Central memory CD8-positive, alpha-beta T cell (primary cell): ENCODE results near the gene TRAK2.

Experiments used
- ATAC-seq: fragments of 150-1000 bp; cut with Tn5 transposase; replicated peaks from 2 replicates; pipeline ENCODE4 v1.10.0; 2022; ENCODE audit warnings: mild to moderate bottlenecking, moderate FRiP score, moderate number of reproducible peaks; ENCODE audit not compliant: poor library complexity, severe bottlenecking; ENCODE audit errors: extremely low read depth
- DNase-seq, 2 donors: peaks; one replicate each; pipeline ENCODE4 v3.0.0; 2021; ENCODE audit warnings: low spot score in 2 of 2
- H3K27ac Mint-ChIP-seq: one replicate; pipeline ENCODE4 v1.8.0; 2022; ENCODE audit warnings: low read depth, mild to moderate bottlenecking, moderate library complexity, mixed read lengths
- H3K27me3 Mint-ChIP-seq: one replicate; pipeline ENCODE4 v1.8.0; 2022; ENCODE audit warnings: mixed read lengths
- H3K36me3 Mint-ChIP-seq: one replicate; pipeline ENCODE4 v1.8.0; 2022; ENCODE audit warnings: mild to moderate bottlenecking, moderate library complexity, mixed read lengths; ENCODE audit not compliant: insufficient read depth
- H3K4me1 Mint-ChIP-seq: one replicate; pipeline ENCODE4 v1.8.0; 2022; ENCODE audit warnings: mixed read lengths
- H3K4me3 Mint-ChIP-seq: one replicate; pipeline ENCODE4 v1.8.0; 2022; ENCODE audit warnings: mild to moderate bottlenecking, moderate library complexity, mixed read lengths
- H3K9me3 Mint-ChIP-seq: one replicate; pipeline ENCODE4 v1.8.0; 2022; ENCODE audit warnings: mixed read lengths

The TRAK2 gene

DNA sequence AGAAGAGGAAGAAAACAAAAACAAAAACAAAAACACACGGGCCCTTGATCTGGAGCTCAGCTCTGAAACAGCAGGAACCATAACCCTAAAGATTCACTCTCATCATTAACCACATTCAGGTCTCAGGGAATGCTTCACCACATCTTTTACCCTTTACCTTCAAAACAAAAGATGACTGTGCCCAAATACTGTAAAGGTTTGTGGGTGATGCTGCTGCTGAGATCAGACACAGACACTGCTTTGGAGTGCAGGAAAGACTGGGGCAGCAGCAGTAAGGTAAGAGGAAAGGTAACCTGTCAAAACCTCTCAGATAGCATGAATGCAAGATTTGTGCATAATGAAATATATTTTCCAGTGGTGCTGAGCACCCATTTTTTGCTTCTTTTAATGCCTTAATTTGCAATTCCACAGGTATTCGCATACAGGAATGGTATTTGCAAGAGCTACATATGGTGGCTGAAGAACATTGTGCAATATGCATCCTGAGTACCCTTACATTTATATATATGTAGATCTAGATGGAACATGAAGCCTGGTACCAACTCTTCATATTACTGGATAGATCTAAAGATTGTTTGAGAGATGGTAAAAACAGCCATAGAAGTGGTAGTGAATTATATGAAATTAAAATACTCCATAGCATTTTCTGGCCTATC lies 90.1 kb downstream of the TRAK2 start:
- Mint-ChIP-seq H3K27ac (no peak overlapping the region), H3K4me1 (peaks cover 13% of the 10 kb centered on the region), H3K4me3 (no peak overlapping the region), H3K9me3 (no peaks in the 10 kb centered on the region), H3K27me3 (no peaks in the 10 kb centered on the region), H3K36me3 (no peaks in the 10 kb centered on the region)
- no peak for DNase-seq
- ATAC-seq, result no peak

DNA sequence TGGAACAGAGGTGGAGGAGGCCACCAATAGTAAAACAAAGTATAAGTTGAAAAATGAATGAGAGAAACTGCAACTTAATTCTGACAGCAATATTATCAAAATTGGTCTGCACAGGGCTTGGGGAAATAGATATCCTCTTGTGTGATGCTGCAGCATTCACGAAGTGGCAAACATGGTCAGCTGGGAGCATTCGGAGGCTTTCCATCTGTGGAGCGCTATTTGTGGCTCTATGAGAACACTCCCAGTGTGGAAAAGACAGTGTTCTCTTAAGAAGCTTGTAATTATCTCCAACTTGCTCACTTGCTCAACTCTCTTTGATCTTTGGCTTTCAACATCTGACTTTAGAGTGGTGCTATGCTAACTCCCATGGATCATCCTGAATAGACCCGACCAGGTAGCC lies 91.0 kb downstream of the TRAK2 start:
- ATAC-seq (no peak), DNase-seq (no peak)
- Mint-ChIP-seq H3K27ac (no peak overlapping the region), H3K4me3 (no peak overlapping the region), H3K9me3 (no peaks in the 10 kb centered on the region), H3K36me3 (no peaks in the 10 kb centered on the region), H3K4me1 (peaks cover 13% of the 10 kb centered on the region), H3K27me3 (no peaks in the 10 kb centered on the region)

DNA sequence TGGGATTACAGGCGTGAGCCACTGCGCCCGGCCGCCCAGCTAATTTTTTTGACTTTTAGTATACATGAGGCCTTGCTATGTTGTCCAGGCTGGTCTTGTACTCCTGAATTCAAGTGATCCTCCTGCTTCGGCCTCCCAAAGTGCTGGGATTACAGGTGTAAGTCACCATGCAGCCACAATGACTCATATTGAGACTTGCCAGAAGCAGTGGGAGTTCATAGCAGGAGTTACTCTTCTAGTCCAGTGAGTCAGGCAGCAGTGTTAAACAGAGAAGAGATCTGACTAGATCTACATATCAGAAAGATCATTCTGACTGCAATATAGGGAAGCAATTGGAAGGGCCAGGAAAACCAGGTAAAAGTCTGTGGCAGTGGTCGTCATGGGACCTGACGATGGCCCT lies 92.6 kb downstream of the TRAK2 start:
- Mint-ChIP-seq H3K4me1 (peaks cover 5% of the 10 kb centered on the region), H3K36me3 (no peaks in the 10 kb centered on the region), H3K4me3 (no peak overlapping the region), H3K9me3 (no peaks in the 10 kb centered on the region), H3K27me3 (no peaks in the 10 kb centered on the region), H3K27ac (no peak overlapping the region)
- no peak for DNase-seq
- no peak for ATAC-seq

DNA sequence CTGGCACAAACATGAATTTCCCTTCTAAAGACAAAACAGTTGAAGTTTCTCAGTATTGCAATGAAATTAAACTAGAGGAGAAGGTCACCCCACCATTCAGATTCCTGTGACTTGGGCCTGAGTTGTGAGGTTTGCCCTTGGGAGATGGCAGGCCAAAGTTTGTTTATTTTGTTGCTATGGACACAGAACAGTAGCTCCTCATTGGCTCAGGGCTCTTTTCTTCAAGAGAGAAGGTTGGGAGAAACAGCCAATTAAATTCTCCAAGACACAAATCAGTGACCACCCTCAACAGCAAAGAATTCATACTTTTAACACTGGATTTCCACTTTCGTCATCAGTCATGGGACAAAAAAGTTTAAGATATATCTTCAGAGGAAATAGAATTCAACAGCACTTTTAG lies 94.0 kb downstream of the TRAK2 start, which contains the start of gene FLACC1:
Gene FLACC1 (minus strand): TSS at position 125 of the 400 bp plus-strand sequence. CDS start 5,941 bp downstream, outside the sequence.
- no peak for DNase-seq

DNA sequence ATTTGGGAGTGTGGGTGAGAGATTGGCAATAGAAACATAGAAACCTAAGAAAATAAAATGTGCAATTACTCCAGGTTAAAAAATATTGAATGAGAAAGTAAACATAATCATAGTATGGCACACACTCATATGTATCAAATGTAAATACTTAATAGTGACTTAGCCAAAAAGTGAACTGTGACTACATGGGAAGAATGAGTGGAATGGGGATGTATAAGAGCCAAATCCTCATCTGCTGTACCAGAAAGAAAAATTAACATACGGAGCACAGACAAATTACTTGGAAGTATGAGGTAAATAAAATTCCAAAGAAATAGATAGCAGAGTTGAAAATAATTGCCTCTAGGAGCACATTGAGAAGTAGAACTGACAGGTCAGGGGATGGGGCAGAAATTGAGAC lies 98.1 kb downstream of the TRAK2 start:
- ATAC-seq (no peak), DNase-seq (no peak)
- H3K27ac Mint-ChIP-seq, result no peak overlapping the region
- H3K36me3 Mint-ChIP-seq, result no peaks in the 10 kb centered on the region
- H3K9me3 Mint-ChIP-seq, result no peaks in the 10 kb centered on the region
- no peaks in the 10 kb centered on the region for H3K27me3 Mint-ChIP-seq
- no peak overlapping the region for H3K4me3 Mint-ChIP-seq
- H3K4me1 Mint-ChIP-seq, result no peaks in the 10 kb centered on the region

More for the DNA sequence above, 94.0 kb downstream of the TRAK2 start, which contains the start of gene FLACC1:
- Mint-ChIP-seq H3K4me3 (no peak within 1 kb of the TSS), H3K36me3 (no peaks in the 10 kb centered on the region), H3K27ac (no peak within 1 kb of the TSS), H3K27me3 (no peaks in the 10 kb centered on the region), H3K9me3 (no peaks in the 10 kb centered on the region), H3K4me1 (no peaks in the 10 kb centered on the region)
- no peak for ATAC-seq

DNA sequence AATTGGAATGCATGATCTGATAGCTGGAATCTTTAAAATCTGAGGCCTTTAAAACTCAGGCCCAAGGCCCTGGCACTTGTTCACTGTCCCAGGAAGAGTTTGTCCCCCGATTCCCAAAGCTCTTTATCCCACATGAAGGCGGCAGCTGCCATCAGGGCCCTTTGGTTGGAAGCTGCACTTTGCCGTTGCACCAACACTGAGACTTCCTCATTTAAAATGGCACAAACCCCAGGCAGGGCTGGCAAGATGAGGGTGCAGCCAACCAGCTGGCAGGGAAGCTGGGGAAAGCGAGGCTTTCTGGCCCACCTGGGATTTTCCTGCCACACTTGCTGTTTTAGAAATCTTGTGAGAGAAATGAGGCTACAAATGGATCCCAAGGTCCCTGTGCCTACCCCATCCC lies 100.4 kb downstream of the TRAK2 start:
- H3K4me1 Mint-ChIP-seq, result no peaks in the 10 kb centered on the region
- no peaks in the 10 kb centered on the region for H3K27me3 Mint-ChIP-seq
- H3K4me3 Mint-ChIP-seq, result no peak overlapping the region
- no peak overlapping the region for H3K27ac Mint-ChIP-seq
- DNase-seq (no peak), ATAC-seq (no peak)
- H3K9me3 Mint-ChIP-seq, result no peaks in the 10 kb centered on the region
- H3K36me3 Mint-ChIP-seq, result no peaks in the 10 kb centered on the region

DNA sequence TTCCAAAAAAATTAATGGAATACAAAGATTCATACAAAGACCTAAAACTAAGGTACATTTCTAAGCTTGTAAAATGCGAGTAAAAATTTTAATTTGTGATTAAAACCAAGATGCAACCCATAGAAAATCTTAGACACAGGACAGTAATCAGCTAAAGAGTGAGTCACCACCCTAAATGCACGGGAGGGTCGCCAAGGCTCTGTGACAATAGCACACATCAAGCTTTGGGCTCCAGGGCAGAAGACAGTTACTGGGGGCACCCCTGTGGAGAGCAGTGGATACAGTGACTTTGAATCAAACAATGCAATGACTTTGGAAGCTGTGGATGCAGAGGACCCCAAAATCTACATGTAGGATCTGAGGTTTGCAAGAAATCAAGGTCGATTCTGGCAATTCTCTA lies 101.7 kb downstream of the TRAK2 start:
- DNase-seq, result no peak
- no peak for ATAC-seq
- Mint-ChIP-seq H3K4me1 (no peaks in the 10 kb centered on the region), H3K36me3 (no peaks in the 10 kb centered on the region), H3K9me3 (no peaks in the 10 kb centered on the region), H3K27ac (no peak overlapping the region), H3K4me3 (no peak overlapping the region), H3K27me3 (no peaks in the 10 kb centered on the region)

DNA sequence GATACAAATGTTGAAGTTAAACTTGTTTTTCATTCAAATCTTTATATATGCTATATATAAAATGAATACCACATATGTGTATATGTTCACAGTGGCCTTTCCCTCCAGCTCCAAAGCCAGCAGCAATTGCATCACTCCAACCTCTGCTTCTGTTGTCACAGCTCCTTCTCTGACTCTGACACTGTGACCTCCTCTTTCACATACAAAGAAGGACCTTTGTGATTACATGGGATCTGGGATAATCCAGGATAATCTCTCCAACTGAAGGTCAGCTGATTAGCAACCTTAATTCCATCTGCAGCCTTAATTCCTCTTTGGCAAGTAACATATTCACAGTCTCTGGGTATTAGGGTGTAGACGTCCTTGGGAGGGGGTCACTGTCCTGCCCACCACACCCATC lies 102.5 kb downstream of the TRAK2 start:
- Mint-ChIP-seq H3K9me3 (no peaks in the 10 kb centered on the region), H3K36me3 (no peaks in the 10 kb centered on the region), H3K4me3 (no peak overlapping the region), H3K4me1 (no peaks in the 10 kb centered on the region), H3K27me3 (no peaks in the 10 kb centered on the region), H3K27ac (no peak overlapping the region)
- ATAC-seq (no peak), DNase-seq (no peak)

DNA sequence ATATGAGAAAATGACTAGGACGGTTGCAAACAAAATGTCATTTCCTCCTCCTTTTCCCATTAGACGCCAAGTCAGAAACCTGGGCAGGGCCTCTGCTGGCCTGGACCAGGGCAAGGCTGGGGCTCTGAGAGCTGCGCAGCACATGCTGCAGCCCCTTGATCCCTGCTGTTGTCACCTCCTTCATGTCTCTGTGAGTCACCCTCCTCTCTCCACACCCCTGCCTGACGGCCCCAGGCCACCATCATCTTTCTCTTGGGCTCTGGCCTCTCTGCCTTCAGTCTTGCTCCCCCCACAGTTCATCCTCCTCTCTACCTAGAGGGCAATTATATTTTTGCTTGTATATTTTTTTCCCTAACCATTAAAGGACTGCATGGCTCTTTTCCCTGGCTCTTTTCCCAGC lies 104.1 kb downstream of the TRAK2 start:
- no peak for DNase-seq
- ATAC-seq, result no peak
- H3K27me3 Mint-ChIP-seq, result no peaks in the 10 kb centered on the region
- H3K9me3 Mint-ChIP-seq, result no peaks in the 10 kb centered on the region
- no peaks in the 10 kb centered on the region for H3K36me3 Mint-ChIP-seq
- no peak overlapping the region for H3K27ac Mint-ChIP-seq
- no peak overlapping the region for H3K4me3 Mint-ChIP-seq
- no peaks in the 10 kb centered on the region for H3K4me1 Mint-ChIP-seq

DNA sequence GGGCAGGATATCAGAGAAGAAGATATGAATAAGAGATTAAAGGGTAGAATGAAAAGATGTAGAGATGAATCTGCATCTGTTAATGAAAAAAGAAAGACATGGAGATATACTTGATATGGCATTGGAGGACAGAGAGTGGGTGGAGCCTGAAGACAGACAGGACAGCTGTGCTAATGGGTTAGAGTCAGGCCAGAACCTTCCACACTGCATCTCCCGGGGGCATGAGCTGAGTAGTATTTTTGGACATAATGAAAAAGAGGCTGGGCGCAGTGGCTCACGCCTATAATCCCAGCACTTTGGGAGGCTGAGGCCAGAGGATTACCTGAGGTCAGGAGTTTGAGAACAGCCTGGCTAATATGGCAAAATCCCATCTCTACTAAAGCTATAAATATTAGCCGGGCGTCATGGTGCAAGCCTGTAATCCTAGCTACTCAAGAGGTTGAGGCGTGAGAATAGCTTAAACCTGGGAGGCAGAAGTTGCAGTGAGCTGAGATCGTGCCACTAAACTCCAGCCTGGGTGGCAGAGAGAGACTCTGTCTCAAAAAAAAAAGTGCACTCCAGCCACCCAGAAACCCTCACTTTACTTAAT lies 105.5 kb downstream of the TRAK2 start:
- no peaks in the 10 kb centered on the region for H3K36me3 Mint-ChIP-seq
- DNase-seq (no peak), ATAC-seq (no peak)
- no peak overlapping the region for H3K4me3 Mint-ChIP-seq
- no peak overlapping the region for H3K27ac Mint-ChIP-seq
- H3K4me1 Mint-ChIP-seq, result peaks cover 10% of the 10 kb centered on the region
- H3K9me3 Mint-ChIP-seq, result no peaks in the 10 kb centered on the region
- H3K27me3 Mint-ChIP-seq, result no peaks in the 10 kb centered on the region

DNA sequence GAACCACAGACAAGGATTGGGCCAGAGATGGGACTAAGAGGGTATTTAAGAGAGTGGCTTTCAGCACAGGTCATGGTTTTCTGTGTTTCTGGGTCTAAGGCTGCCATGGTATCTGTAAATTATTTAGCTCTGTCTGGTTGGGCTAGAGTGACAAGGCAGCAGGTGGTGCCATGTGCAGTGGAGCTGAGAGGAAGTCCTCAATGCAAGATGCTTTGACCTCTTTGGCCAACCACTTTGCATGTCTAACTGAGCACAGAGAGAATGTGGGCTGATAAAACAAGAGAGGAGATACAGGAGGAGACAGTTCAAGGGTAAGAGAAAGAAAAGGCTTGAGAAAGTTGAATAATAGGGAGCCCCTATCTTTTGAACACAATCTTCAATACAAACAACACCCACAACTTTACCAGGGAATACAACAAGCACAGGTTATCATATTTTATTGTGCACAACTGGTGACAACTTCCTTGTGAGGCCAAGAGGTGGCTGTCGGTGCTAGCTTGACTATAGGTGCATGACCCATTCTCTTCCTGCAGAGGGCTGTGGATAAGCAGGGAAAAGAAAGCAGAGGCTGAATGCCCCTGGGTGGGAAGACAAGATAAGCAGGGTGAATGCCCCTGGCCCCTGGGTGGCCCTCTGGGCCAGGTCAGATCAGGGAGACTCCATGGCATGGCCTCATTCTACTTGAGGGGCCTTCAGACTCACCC lies 106.4 kb downstream of the TRAK2 start:
- Mint-ChIP-seq H3K36me3 (no peaks in the 10 kb centered on the region), H3K4me3 (no peak overlapping the region), H3K27ac (no peak overlapping the region), H3K4me1 (peaks cover 19% of the 10 kb centered on the region), H3K27me3 (no peaks in the 10 kb centered on the region), H3K9me3 (peaks cover 6% of the 10 kb centered on the region)
- ATAC-seq (no peak), DNase-seq (no peak)

DNA sequence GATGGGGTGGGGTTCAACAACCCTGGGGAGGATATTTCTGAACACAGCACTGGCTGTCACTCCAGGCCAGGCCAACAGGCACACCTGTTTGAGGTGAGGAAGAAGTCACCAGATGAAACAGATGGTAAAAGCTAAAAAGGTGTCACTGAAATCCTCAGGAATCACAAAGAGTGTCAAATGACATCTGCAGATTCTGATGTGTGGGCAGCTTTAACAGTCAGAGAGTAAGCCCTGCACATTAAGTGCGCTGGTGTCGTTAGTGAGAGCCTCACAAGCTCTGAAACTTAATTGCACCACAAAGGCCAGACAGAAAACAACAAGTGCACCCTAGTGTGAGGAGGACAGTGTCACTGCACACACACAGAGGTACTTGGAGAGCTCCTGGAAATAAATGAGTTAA lies 107.7 kb downstream of the TRAK2 start:
- Mint-ChIP-seq H3K4me3 (no peak overlapping the region), H3K36me3 (no peaks in the 10 kb centered on the region), H3K4me1 (peaks cover 22% of the 10 kb centered on the region), H3K9me3 (peaks cover 6% of the 10 kb centered on the region), H3K27ac (no peak overlapping the region), H3K27me3 (no peaks in the 10 kb centered on the region)
- DNase-seq (no peak), ATAC-seq (no peak)

DNA sequence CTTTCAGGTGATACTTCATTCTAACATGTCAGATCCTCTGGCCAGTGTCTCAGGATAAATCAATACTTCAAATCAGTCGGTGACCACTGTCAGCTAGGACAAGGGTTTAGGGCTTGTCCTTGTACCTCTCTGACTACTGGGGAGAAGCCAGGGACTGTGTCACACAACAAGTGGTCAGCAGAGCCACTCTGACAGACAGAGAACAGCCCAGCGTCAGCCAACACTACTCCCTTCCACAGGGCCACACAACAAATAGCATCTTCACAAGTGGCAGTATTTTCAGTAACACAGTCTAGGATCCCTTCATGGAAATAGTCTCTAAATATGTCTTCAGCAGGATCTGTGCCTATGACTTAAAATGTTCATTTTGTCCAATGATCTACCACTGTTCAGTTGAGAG lies 108.3 kb downstream of the TRAK2 start:
- DNase-seq, result no peak
- Mint-ChIP-seq H3K9me3 (peaks cover 6% of the 10 kb centered on the region), H3K4me1 (peaks cover 22% of the 10 kb centered on the region), H3K27me3 (no peaks in the 10 kb centered on the region), H3K36me3 (no peaks in the 10 kb centered on the region), H3K4me3 (no peak overlapping the region), H3K27ac (no peak overlapping the region)
- ATAC-seq, result no peak
